Stimulated activated CD4-positive, alpha-beta T cell treated with anti-CD3 and anti-CD28 coated beads, Interleukin-12 subunit alpha, Interleukin-12 subunit beta, amount 100 ng/mL, for 4 hours (primary cell): ENCODE results near the gene ARAP1.

Source experiments
- DNase-seq: peaks from one replicate; pipeline ENCODE4 v3.0.0-alpha.2; 2020

ARAP1 gene

GRCh38 chr11:72679869-72680268 lies 72.3 kb downstream of the ARAP1 start:
- no peak for DNase-seq

GRCh38 chr11:72678524-72678923 lies 73.7 kb downstream of the ARAP1 start:
- no peak for DNase-seq

- peak; percentile 72 for DNase-seq
These were observed 75.3 kb downstream of the ARAP1 start for GRCh38 chr11:72676861-72677341.

GRCh38 chr11:72675221-72675620 lies 77.0 kb downstream of the ARAP1 start:
- DNase-seq, result no peak

GRCh38 chr11:72673943-72674828 lies 78.0 kb downstream of the ARAP1 start, which contains the start of gene PDE2A:
Gene PDE2A, minus strand, starts transcription at chr11:72674422. Its CDS starts 215 bp downstream, at chr11:72674207.
- DNase-seq, result no peak

- no peak for DNase-seq
These were observed 78.8 kb downstream of the ARAP1 start for GRCh38 chr11:72673284-72673942.

GRCh38 chr11:72672597-72673238 lies 79.5 kb downstream of the ARAP1 start:
- DNase-seq, result no peak

- DNase-seq, result no peak
These were observed 80.8 kb downstream of the ARAP1 start for GRCh38 chr11:72671152-72672099.

- DNase-seq, result no peak
These were observed 82.2 kb downstream of the ARAP1 start for GRCh38 chr11:72670041-72670440.

GRCh38 chr11:72669527-72669926 lies 82.7 kb downstream of the ARAP1 start:
- DNase-seq, result no peak

GRCh38 chr11:72668629-72669347 lies 83.4 kb downstream of the ARAP1 start:
- no peak for DNase-seq

GRCh38 chr11:72665911-72666472 lies 86.2 kb downstream of the ARAP1 start:
- no peak for DNase-seq

- DNase-seq, result no peak
These were observed 90.2 kb downstream of the ARAP1 start for GRCh38 chr11:72662036-72662435.

- DNase-seq, result no peak
These were observed 90.7 kb downstream of the ARAP1 start for GRCh38 chr11:72661486-72661885.

GRCh38 chr11:72658989-72659640 lies 93.1 kb downstream of the ARAP1 start:
- DNase-seq, result no peak

- no peak for DNase-seq
These were observed 94.7 kb downstream of the ARAP1 start for GRCh38 chr11:72657411-72658100.

- no peak for DNase-seq
These were observed 96.2 kb downstream of the ARAP1 start for GRCh38 chr11:72655896-72656464.

GRCh38 chr11:72655014-72655413 lies 97.2 kb downstream of the ARAP1 start:
- DNase-seq, result no peak

GRCh38 chr11:72653649-72654048 lies 98.6 kb downstream of the ARAP1 start:
- DNase-seq, result no peak
